HCT116 (cell line): ENCODE data around the gene MAGEA4. TPM values are rescaled to one million over a fixed set of nuclear protein-coding genes. Genes with fewer than 3 reads are reported as not detected.

Source experiments
- ATAC-seq: fragments of 200-7000 bp; cut with Tn5 transposase; 2 replicates; pipeline ENCODE4 v1.9.1; 2020; ENCODE audit warnings: mild to moderate bottlenecking, moderate library complexity
- BruUV-seq: library from RNA; stranded (reverse); fragments of 400-500 nt; replicated peaks from 2 replicates; lab custom pipeline; 2021; lab: Mats Ljungman, UMichigan
- CTCF ChIA-PET: fragments of 300-600 bp; sonication (Branson Sonifier 250); formaldehyde crosslinking; loops from one replicate; lab custom pipeline; 2021; ENCODE audit warnings: antibody characterized with exemption; lab: Charles Lee
- POLR2A ChIA-PET: fragments of 300-600, 350-600 bp; sonication (Branson Sonifier 250); formaldehyde crosslinking; loops from one replicate; lab custom pipeline; 2021; ENCODE audit warnings: antibody characterized with exemption; lab: Charles Lee
- RAD21 ChIA-PET, 2 experiments: fragments of 300-600 bp; sonication (Branson Sonifier 250); formaldehyde crosslinking; loops; one replicate each; lab custom pipeline; 2023; ENCODE audit warnings: low total read pairs in 2 of 2; ENCODE audit not compliant: uncharacterized antibody in 2 of 2, unreplicated experiment in 2 of 2, low non-redundant PET in 1 of 2; lab: Charles Lee
- DNase-seq: peaks from one replicate; pipeline ENCODE4 v3.0.0-alpha.2; 2010; ENCODE audit warnings: low read depth, low spot score
- H2AFZ ChIP-seq: fragments of 200-600 bp; shearing (Covaris generic), sonication (generic); 2 replicates; pipeline ENCODE4 v1.6.1; 2017; ENCODE audit warnings: low read depth, mixed run types, mixed read lengths, antibody characterized with exemption, low read length; ENCODE audit not compliant: poor library complexity, severe bottlenecking
- H3K27ac ChIP-seq: 2 replicates; pipeline ENCODE4 v1.5.1; 2012; ENCODE audit warnings: low read depth, low read length
- H3K27me3 ChIP-seq: fragments of 200-600 bp; sonication (generic); 2 replicates; pipeline ENCODE4 v1.6.1; 2016; ENCODE audit warnings: mixed run types, low read length, mixed read lengths; ENCODE audit not compliant: insufficient read depth
- H3K36me3 ChIP-seq, 2 experiments: fragments of 200-500 bp in 1 of 2; fragments of 200-600 bp in 1 of 2; sonication (Bioruptor generic) in 1 of 2; sonication (generic) in 1 of 2; 2 replicates each; pipeline versions ENCODE4 v1.5.1 to v1.6.1; 2014 to 2016; ENCODE audit warnings: low read length in 2 of 2, inconsistent platforms in 1 of 2, mixed read lengths in 1 of 2, mixed run types in 1 of 2; ENCODE audit not compliant: insufficient read depth in 2 of 2, control insufficient read depth in 1 of 2
- H3K4me1 ChIP-seq, 2 experiments: fragments of 200-600 bp in 1 of 2; sonication (generic) in 1 of 2; 2 replicates each; pipeline versions ENCODE4 v1.5.1 to v1.6.1; 2012 to 2017; ENCODE audit warnings: low read length in 2 of 2, inconsistent platforms in 1 of 2, mild to moderate bottlenecking in 1 of 2, mixed read lengths in 1 of 2, mixed run types in 1 of 2, moderate library complexity in 1 of 2; ENCODE audit not compliant: insufficient read depth in 2 of 2, control insufficient read depth in 1 of 2
- H3K4me2 ChIP-seq: fragments of 200-600 bp; sonication (generic); 2 replicates; pipeline ENCODE4 v1.6.1; 2017; ENCODE audit warnings: mixed run types, low read length, mixed read lengths
- H3K4me3 ChIP-seq, 2 experiments: fragments of 200-600 bp in 1 of 2; sonication (generic) in 1 of 2; replicated peaks in 1 of 2; 2 replicates each; pipeline ENCODE4 v1.5.1; 2011 to 2016; ENCODE audit warnings: low read length in 2 of 2, control low read depth in 1 of 2, low read depth in 1 of 2, mild to moderate bottlenecking in 1 of 2, mixed read lengths in 1 of 2, mixed run types in 1 of 2
- H3K79me2 ChIP-seq: fragments of 200-600 bp; sonication (generic); 2 replicates; pipeline ENCODE4 v1.6.1; 2017; ENCODE audit warnings: mild to moderate bottlenecking, mixed run types, low read length, moderate library complexity, mixed read lengths; ENCODE audit not compliant: insufficient read depth
- H3K9ac ChIP-seq: fragments of 200-600 bp; sonication (generic); 2 replicates; pipeline ENCODE4 v1.6.1; 2016; ENCODE audit warnings: low read length, mixed read lengths
- H3K9me2 ChIP-seq: fragments of 200-600 bp; sonication (generic), shearing (Covaris generic); 2 replicates; pipeline ENCODE4 v1.6.1; 2017; ENCODE audit warnings: mixed run types, mild to moderate bottlenecking, moderate library complexity; ENCODE audit not compliant: insufficient read depth
- H3K9me3 ChIP-seq, 2 experiments: fragments of 200-500 bp in 1 of 2; fragments of 200-600 bp in 1 of 2; sonication (Bioruptor generic) in 1 of 2; sonication (generic) in 1 of 2; 2 replicates each; pipeline ENCODE4 v1.6.1; 2014 to 2017; ENCODE audit warnings: low read length in 2 of 2, mixed read lengths in 2 of 2, inconsistent platforms in 1 of 2, low read depth in 1 of 2, mild to moderate bottlenecking in 1 of 2, mixed run types in 1 of 2, moderate library complexity in 1 of 2; ENCODE audit not compliant: control insufficient read depth in 1 of 2, insufficient read depth in 1 of 2
- H4K20me1 ChIP-seq: fragments of 200-600 bp; sonication (generic), shearing (Covaris generic); 2 replicates; pipeline ENCODE4 v1.6.1; 2017; ENCODE audit warnings: mixed run types, mild to moderate bottlenecking, moderate library complexity; ENCODE audit not compliant: insufficient read depth
- ELF1 ChIP-seq: IDR thresholded peaks from 2 replicates; pipeline ENCODE4 v1.6.1; 2012; ENCODE audit warnings: low read depth, borderline replicate concordance
- EZH2 ChIP-seq: fragments of 200-600 bp; sonication (generic); IDR thresholded peaks from 2 replicates; pipeline ENCODE4 v1.6.1; 2017; ENCODE audit warnings: antibody characterized with exemption, mixed run types
- EZH2phosphoT487 ChIP-seq: fragments of 200-600 bp; IDR thresholded peaks from 2 replicates; pipeline ENCODE4 v1.6.1; 2018; ENCODE audit warnings: antibody characterized with exemption, borderline replicate concordance
- FOSL1 ChIP-seq: IDR thresholded peaks from 2 replicates; pipeline ENCODE4 v1.6.1; 2012; ENCODE audit warnings: low read depth
- JUND ChIP-seq: IDR thresholded peaks from 2 replicates; pipeline ENCODE4 v1.6.1; 2012
- POLR2A ChIP-seq: IDR thresholded peaks from 2 replicates; pipeline ENCODE4 v1.7.0; 2011; ENCODE audit warnings: borderline replicate concordance; ENCODE audit not compliant: insufficient read depth, insufficient read length; ENCODE audit errors: extremely low read depth
- POLR2AphosphoS5 ChIP-seq: IDR thresholded peaks from 2 replicates; pipeline ENCODE4 v1.6.1; 2011; ENCODE audit warnings: mild to moderate bottlenecking, low read depth, low read length, moderate library complexity
- REST ChIP-seq: IDR thresholded peaks from 2 replicates; pipeline ENCODE4 v1.6.1; 2012; ENCODE audit warnings: low read depth
- SIN3A ChIP-seq: IDR thresholded peaks from 2 replicates; pipeline ENCODE4 v1.6.1; 2012; ENCODE audit warnings: low read depth
- SP1 ChIP-seq: IDR thresholded peaks from 2 replicates; pipeline ENCODE4 v1.6.1; 2012; ENCODE audit warnings: low read depth
- SRF ChIP-seq: IDR thresholded peaks from 2 replicates; pipeline ENCODE4 v1.6.1; 2012; ENCODE audit warnings: low read depth
- TCF7L2 ChIP-seq: IDR thresholded peaks from 2 replicates; pipeline ENCODE4 v1.7.0; 2011; ENCODE audit warnings: borderline replicate concordance, inconsistent platforms; ENCODE audit not compliant: insufficient read depth, insufficient read length; ENCODE audit errors: extremely low read depth
- YY1 ChIP-seq: IDR thresholded peaks from 2 replicates; pipeline ENCODE4 v1.6.1; 2011; ENCODE audit warnings: low read length, low read depth, moderate library complexity, mild to moderate bottlenecking; ENCODE audit not compliant: insufficient replicate concordance; ENCODE audit errors: extremely low read depth
- ZBTB33 ChIP-seq: IDR thresholded peaks from 2 replicates; pipeline ENCODE4 v1.6.1; 2011; ENCODE audit warnings: mild to moderate bottlenecking, low read length, moderate library complexity; ENCODE audit not compliant: insufficient replicate concordance; ENCODE audit errors: extremely low read depth
- ZFX ChIP-seq: fragments of 450-650 bp; IDR thresholded peaks from 2 replicates; pipeline ENCODE4 v1.6.1; 2017
- ZNF274 ChIP-seq: fragments of 200-500 bp; sonication (Bioruptor generic); IDR thresholded peaks from 2 replicates; pipeline ENCODE4 v1.6.1; 2014; ENCODE audit warnings: mild to moderate bottlenecking, low read depth, low read length, inconsistent platforms
- intact Hi-C: fragments of 100-400 bp; cut with micrococcal nuclease; formaldehyde crosslinking; loops from 2 replicates; pipeline ENCODE4 v1.10.0; 2022
- total RNA-seq: library from RNA; stranded (reverse); gene quantifications from one replicate; pipeline ENCODE4 v1.2.1, GENCODE V29; 2021; ENCODE audit not compliant: unreplicated experiment

Gene MAGEA4
- total RNA-seq, 1 experiment from 2014 or later = not detected

DNA sequence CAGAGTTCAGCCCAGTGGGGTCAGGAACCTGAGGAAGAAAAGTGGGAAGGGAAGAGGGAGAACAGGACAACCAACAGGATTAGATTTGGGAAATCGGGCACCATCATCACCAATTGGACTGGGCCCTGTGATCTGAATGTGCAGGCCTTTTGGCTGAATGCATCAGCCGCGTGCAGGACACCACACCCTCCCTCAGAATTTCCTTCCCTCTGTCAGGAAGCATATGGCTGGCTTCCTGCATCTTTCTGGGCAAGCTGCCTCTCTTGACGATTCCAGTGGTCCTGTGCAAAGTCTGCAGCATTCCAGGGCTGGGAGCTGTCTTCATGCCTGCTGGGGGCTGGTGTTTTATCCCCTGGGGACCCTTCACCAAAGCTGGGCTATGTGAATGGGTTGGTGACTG lies 16.4 kb downstream of the MAGEA4 start:
- Histone ChIP-seq H3K27me3 (no peaks in the 10 kb centered on the region; the same call in 1 of the 2 replicates), H3K9me3 (no peaks in the 10 kb centered on the region), H4K20me1 (no peaks in the 10 kb centered on the region), H3K9ac (no peak overlapping the region)
- RAD21 ChIA-PET = no interaction called here
- no TSS peak for BruUV-seq
- TF ChIP-seq SIN3A (no peak), FOSL1 (no peak), ZFX (no peak), REST (no peak), POLR2A (no peak), JUND (no peak), EZH2 (no peak), EZH2phosphoT487 (no peak)
- TF ChIP-seq, all 23 proteins: peak for 0
- POLR2A ChIA-PET = no interaction called here
- Histone ChIP-seq H3K9me2 (no peaks in the 10 kb centered on the region), H3K4me3 (no peak overlapping the region), H3K79me2 (no peaks in the 10 kb centered on the region), H3K36me3 (no peaks in the 10 kb centered on the region), H3K4me2 (no peak overlapping the region), H3K27ac (no peak overlapping the region), H3K4me1 (no peaks in the 10 kb centered on the region), H2AFZ (no peak overlapping the region)
- DNase-seq (no peak), ATAC-seq (no peak)
- intact Hi-C loops = no loop called here
- CTCF ChIA-PET = no interaction called here

DNA sequence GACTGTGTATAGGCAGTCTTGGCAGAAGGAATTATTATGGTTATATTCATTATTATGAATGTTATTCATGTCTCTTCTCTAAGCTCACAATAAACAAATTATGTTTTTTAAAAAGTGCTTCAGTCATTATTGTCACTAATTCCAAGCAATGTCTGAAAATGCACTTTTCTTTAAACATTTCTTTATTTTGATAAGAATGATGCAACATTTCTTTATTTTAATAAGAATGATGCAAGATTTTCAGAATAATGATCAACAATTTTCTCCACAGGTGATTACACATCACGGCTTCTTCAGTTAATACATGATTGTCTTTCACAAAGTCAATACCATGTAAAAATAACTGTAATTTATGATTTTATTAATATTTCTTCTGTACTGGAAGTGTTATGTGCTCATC lies 22.7 kb downstream of the MAGEA4 start:
- Histone ChIP-seq H3K9me2 (no peaks in the 10 kb centered on the region), H3K4me2 (no peak overlapping the region), H3K9ac (no peak overlapping the region)
- no peak for TF ChIP-seq SRF
- TF ChIP-seq POLR2AphosphoS5 = no peak
- no peak for TF ChIP-seq ELF1
- no peak for TF ChIP-seq YY1
- no peak for TF ChIP-seq EZH2
- no peak for TF ChIP-seq SP1
- TF ChIP-seq ZNF274 = no peak
- TF ChIP-seq TCF7L2 = no peak
- no peak for TF ChIP-seq EZH2phosphoT487
- TF ChIP-seq SIN3A = no peak
- TF ChIP-seq ZBTB33 = no peak
- TF ChIP-seq, all 23 proteins: peak for 0
- Histone ChIP-seq H2AFZ (no peak overlapping the region), H3K27ac (no peak overlapping the region), H3K27me3 (no peaks in the 10 kb centered on the region), H3K9me3 (no peaks in the 10 kb centered on the region), H3K4me1 (no peaks in the 10 kb centered on the region), H4K20me1 (no peaks in the 10 kb centered on the region), H3K4me3 (no peak overlapping the region), H3K36me3 (no peaks in the 10 kb centered on the region), H3K79me2 (no peaks in the 10 kb centered on the region)
- DNase-seq (no peak), ATAC-seq (no peak)
- intact Hi-C loops = no loop called here
- POLR2A ChIA-PET = no interaction called here
- CTCF ChIA-PET = no interaction called here
- no TSS peak for BruUV-seq
- RAD21 ChIA-PET = no interaction called here
